ENCODE results near the gene SPANXN2.
"Not testable (repeated sequence)": the region's sequence is repeated elsewhere in the genome, so short reads cannot be mapped to it uniquely, and the experiment has no call there.

Gene SPANXN2

GRCh38 chrX:143720652-143721051, at the start of gene SPANXN2:
Gene SPANXN2 (minus strand): TSS chrX:143720752. CDS start chrX:143720668, 84 bp downstream.
- DNase-seq: not testable (repeated sequence)

DNA sequence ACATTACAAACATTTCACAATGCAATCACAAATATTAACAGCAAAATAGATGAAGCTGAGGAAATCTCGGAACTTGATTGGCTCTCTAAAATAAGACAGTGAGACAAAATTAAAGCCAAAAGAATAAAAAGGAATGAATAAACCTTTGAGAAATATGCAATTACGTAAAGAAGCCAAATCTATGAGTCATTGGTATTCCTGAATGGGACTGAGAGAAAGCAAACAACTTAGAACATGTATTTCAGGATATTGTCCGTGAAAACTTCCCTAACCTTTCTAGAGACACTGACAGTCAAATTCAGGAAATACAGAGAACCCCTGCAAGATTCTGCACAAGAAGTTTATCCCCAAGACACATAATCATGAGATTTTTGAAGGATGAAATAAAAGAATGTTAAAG, 48.4 kb upstream of the SPANXN2 start:
- DNase-seq: no peak

DNA sequence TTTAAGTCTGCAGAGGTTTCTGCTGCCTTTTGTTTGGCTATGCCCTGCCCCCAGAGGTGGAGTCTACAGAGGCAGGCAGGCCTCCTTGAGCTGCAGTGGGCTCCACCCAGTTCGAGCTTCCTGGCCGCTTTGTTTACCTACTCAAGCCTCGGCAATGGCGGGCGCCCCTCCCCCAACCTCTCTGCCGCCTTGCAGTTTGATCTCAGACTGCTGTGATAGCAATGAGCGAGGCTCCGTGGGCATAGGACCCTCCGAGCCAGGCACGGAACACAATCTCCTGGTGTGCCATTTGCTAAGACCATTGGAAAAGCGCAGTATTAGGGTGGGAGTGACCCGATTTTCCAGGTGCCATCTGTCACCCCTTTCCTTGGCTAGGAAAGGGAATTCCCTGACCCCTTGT, 47.2 kb upstream of the SPANXN2 start:
- not testable (repeated sequence) for DNase-seq

GRCh38 chrX:143757887-143758286, 37.3 kb upstream of the SPANXN2 start:
- DNase-seq: no peak

GRCh38 chrX:143757375-143757774, 36.8 kb upstream of the SPANXN2 start:
- no peak for DNase-seq

GRCh38 chrX:143754183-143754582, 33.6 kb upstream of the SPANXN2 start:
- no peak for DNase-seq

GRCh38 chrX:143733866-143734265, 13.3 kb upstream of the SPANXN2 start:
- no peak for DNase-seq

DNA sequence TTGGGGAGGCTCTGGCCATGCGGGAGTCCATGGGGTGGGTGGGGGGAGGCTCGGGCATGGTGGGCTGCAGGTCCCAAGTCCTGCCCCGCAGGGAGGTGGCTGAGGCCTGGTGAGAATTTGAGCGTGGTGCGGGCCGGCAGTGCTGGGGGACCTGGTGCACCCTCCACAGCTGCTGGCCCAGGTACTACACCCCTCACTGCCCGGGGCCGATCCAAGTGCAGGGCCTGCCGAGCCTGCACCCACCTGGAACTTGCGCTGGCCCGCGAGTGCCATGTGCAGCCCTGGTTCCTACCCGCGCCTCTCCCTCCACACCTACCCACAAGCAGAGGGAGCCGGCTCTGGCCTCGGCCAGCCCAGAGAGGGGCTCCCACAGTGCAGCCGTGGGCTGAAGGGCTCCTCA, 5.7 kb upstream of the SPANXN2 start:
- DNase-seq: no peak

DNA sequence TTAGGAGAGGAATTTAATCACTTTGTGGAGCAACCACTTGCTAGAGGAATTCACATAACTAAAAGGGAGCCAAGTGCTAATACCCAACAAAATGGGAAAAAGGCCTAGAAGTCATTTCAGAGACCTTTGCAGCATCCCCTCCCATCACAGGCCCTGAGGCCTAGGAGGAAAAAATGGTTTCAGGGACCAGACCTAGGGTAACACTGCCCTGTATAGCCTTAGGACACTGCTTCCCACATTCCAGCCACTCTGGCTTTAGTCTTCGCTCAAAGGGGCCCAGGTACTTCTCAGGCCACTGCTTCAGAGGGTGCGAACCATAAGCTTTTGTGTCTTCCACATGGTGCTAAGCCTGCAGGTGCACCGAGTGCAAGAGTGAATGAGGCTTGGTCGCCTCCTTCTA, 19.1 kb downstream of the SPANXN2 start:
- DNase-seq: no peak

DNA sequence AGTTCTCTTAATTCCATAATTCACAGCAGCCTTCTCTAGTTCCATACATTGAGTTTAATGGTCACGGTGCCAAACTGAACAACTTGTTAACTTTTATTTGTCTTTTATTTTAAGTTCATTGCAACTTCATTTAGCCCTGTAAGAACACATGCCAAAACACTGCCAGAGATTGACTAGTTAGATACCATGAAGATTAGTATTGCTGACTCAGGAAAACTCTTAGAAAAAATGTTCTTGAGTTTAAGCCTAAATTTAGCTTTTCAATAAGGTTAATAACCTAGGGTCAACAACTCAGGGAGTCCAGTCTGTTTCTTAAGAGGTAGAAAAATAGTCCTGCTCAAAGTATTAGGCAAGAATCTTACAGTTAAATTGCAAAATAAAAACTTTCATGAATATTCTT, 25.7 kb downstream of the SPANXN2 start:
- no peak for DNase-seq

GRCh38 chrX:143683486-143683885, 37.1 kb downstream of the SPANXN2 start:
- DNase-seq: no peak

- no peak for DNase-seq
These were observed 45.6 kb downstream of the SPANXN2 start for GRCh38 chrX:143674926-143675325.

DNA sequence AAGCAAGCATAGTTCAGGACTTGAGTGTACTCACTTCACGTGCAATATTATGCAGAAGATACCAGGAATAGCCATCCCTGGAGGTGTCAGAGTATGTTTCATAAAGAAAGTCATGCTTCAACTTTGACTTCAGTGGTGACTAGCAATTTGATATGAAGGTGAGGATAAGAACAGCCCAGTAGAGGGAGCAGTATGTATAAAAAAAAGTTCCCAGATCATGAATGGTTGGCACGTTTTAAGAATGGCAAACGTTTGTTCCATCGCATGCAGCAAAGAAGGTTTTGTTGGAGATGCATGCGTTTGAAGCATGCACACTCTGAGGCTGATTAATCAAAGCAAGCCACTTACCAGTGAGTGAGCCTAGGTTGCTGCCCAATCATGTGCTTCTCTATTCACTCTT, 51.2 kb downstream of the SPANXN2 start:
- DNase-seq: peak; percentile 17

- DNase-seq: peak; percentile 4
These were observed 56.2 kb downstream of the SPANXN2 start for GRCh38 chrX:143664302-143664701.

- DNase-seq: no peak
These were observed 56.8 kb downstream of the SPANXN2 start for GRCh38 chrX:143663755-143664154.

Data from NCI-H1105 treated with DMSO at 0.1 percent for 48 hours (cell line).